HG02763 (cell line): ENCODE data around the gene TBC1D12.
"Not testable (repeated sequence)": the region's sequence is repeated elsewhere in the genome, so short reads cannot be mapped to it uniquely, and the experiment has no call there.

Experiments
- ATAC-seq: cut with Tn5 transposase; IDR thresholded peaks from one replicate; pipeline ENCODE4 v1.9.1; 2021; ENCODE audit warnings: mild to moderate bottlenecking, moderate library complexity; ENCODE audit not compliant: unreplicated experiment

Gene TBC1D12

GRCh38 chr10:94402204-94402842 is at the start of gene TBC1D12:
TSS of gene TBC1D12 (plus strand) at chr10:94402541. CDS start at chr10:94402614, 73 bp downstream.
- peak; percentile 70 for ATAC-seq

GRCh38 chr10:94353336-94353735 is 49.0 kb upstream of the TBC1D12 start:
- no peak for ATAC-seq

- ATAC-seq, result no peak
These were observed 46.5 kb upstream of the TBC1D12 start for GRCh38 chr10:94355841-94356240.

GRCh38 chr10:94357193-94357592 is 45.1 kb upstream of the TBC1D12 start:
- ATAC-seq, result no peak

GRCh38 chr10:94358480-94358879 is 43.9 kb upstream of the TBC1D12 start:
- ATAC-seq, result no peak

GRCh38 chr10:94361171-94361794 is 41.1 kb upstream of the TBC1D12 start:
- no peak for ATAC-seq

GRCh38 chr10:94362360-94363250 is 39.7 kb upstream of the TBC1D12 start, which contains the start of gene NOC3L:
TSS of gene NOC3L (minus strand) at chr10:94362939. CDS start at chr10:94362838, 101 bp downstream.
- ATAC-seq, result peak; percentile 99

GRCh38 chr10:94363251-94363565 is 39.1 kb upstream of the TBC1D12 start:
- ATAC-seq, result peak; percentile 10

GRCh38 chr10:94364482-94364881 is 37.9 kb upstream of the TBC1D12 start:
- ATAC-seq, result no peak

- ATAC-seq, result no peak
These were observed 36.0 kb upstream of the TBC1D12 start for GRCh38 chr10:94366382-94366781.

- no peak for ATAC-seq
These were observed 31.8 kb upstream of the TBC1D12 start for GRCh38 chr10:94370501-94370900.

- no peak for ATAC-seq
These were observed 27.0 kb upstream of the TBC1D12 start for GRCh38 chr10:94375374-94375773.

GRCh38 chr10:94376865-94377264 is 25.5 kb upstream of the TBC1D12 start:
- ATAC-seq, result no peak

- no peak for ATAC-seq
These were observed 18.8 kb upstream of the TBC1D12 start for GRCh38 chr10:94383530-94383929.

GRCh38 chr10:94385733-94386132 is 16.6 kb upstream of the TBC1D12 start:
- not testable (repeated sequence) for ATAC-seq

- not testable (repeated sequence) for ATAC-seq
These were observed 10.2 kb upstream of the TBC1D12 start for GRCh38 chr10:94392117-94392516.

GRCh38 chr10:94397549-94398370 is 4.6 kb upstream of the TBC1D12 start:
- no peak for ATAC-seq

GRCh38 chr10:94398762-94399161 is 3.6 kb upstream of the TBC1D12 start:
- no peak for ATAC-seq

GRCh38 chr10:94402843-94403379 is 570 bp downstream of the TBC1D12 start:
- peak; percentile 20 for ATAC-seq

- ATAC-seq, result peak; percentile 51
These were observed 1.3 kb downstream of the TBC1D12 start for GRCh38 chr10:94403380-94404213.
